GM10248 (cell line): ENCODE measurements around the gene ADH4.

Experiments used
- CTCF ChIA-PET: fragments of 300-600 bp; sonication (Branson Sonifier 250); formaldehyde crosslinking; extraction: SDS; loops from one replicate; lab custom pipeline; 2021; ENCODE audit warnings: antibody characterized with exemption; lab: Yijun Ruan, JAX
- POLR2A ChIA-PET: fragments of 350-650 bp; sonication (Branson Sonifier 250); formaldehyde crosslinking; extraction: SDS; loops from one replicate; lab custom pipeline; 2020; ENCODE audit warnings: antibody characterized with exemption; lab: Yijun Ruan, JAX
- DNase-seq: peaks from one replicate; pipeline ENCODE4 v3.0.0; 2012; ENCODE audit errors: extremely low spot score
- TF ChIP-seq, protein P1 (sequence below): IDR thresholded peaks from 2 replicates; pipeline ENCODE4 v1.5.1; 2012; ENCODE audit warnings: mild to moderate bottlenecking, low read depth; ENCODE audit errors: extremely low read depth, missing control alignments, control extremely low read depth

The ADH4 gene

GRCh38 chr4:99179178-99179577, 35.1 kb upstream of the ADH4 start:
- no peak for DNase-seq
- TF ChIP-seq, protein P1, sequence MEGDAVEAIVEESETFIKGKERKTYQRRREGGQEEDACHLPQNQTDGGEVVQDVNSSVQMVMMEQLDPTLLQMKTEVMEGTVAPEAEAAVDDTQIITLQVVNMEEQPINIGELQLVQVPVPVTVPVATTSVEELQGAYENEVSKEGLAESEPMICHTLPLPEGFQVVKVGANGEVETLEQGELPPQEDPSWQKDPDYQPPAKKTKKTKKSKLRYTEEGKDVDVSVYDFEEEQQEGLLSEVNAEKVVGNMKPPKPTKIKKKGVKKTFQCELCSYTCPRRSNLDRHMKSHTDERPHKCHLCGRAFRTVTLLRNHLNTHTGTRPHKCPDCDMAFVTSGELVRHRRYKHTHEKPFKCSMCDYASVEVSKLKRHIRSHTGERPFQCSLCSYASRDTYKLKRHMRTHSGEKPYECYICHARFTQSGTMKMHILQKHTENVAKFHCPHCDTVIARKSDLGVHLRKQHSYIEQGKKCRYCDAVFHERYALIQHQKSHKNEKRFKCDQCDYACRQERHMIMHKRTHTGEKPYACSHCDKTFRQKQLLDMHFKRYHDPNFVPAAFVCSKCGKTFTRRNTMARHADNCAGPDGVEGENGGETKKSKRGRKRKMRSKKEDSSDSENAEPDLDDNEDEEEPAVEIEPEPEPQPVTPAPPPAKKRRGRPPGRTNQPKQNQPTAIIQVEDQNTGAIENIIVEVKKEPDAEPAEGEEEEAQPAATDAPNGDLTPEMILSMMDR: no peak
- CTCF ChIA-PET: interaction anchor here (1.4 kb wide), 1 partner anchor 23 kb away, joined by 5 read pairs; no protein-coding TSS in a partner anchor
- POLR2A ChIA-PET: no interaction called here

DNA sequence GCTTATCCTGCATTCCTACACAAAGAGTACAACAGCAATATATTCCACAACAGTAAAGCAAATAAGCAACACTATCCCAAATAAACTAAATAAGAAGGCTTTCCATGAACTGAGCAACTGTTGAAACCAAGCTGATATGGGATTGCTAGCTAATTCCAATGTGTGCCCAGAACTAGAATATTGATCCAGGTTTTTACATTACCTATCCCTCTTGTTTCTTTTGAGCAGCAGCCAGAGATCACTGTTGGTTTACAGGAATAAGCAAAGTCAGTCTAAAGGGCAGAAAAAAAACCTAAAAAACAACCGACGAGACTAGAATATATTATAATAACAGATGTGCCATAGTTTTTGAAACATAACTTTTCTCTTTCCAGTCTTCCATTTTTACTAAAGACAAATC, 22.4 kb upstream of the ADH4 start:
- ChIA-PET CTCF (interaction anchor here (0.9 kb wide), 1 partner anchor 21 kb away, joined by 3 read pairs; no protein-coding TSS in a partner anchor), POLR2A (no interaction called here)
- DNase-seq: no peak
- TF ChIP-seq, protein P1: no peak

GRCh38 chr4:99165978-99166377, 21.9 kb upstream of the ADH4 start:
- TF ChIP-seq, protein P1: no peak
- DNase-seq: no peak
- POLR2A ChIA-PET: no interaction called here
- CTCF ChIA-PET: no interaction called here

GRCh38 chr4:99161373-99162099, 17.4 kb upstream of the ADH4 start:
- ChIA-PET POLR2A (no interaction called here), CTCF (no interaction called here)
- TF ChIP-seq, protein P1: no peak
- no peak for DNase-seq

GRCh38 chr4:99159699-99160098, 15.6 kb upstream of the ADH4 start:
- DNase-seq: no peak
- TF ChIP-seq, protein P1: no peak
- ChIA-PET POLR2A (no interaction called here), CTCF (no interaction called here)

DNA sequence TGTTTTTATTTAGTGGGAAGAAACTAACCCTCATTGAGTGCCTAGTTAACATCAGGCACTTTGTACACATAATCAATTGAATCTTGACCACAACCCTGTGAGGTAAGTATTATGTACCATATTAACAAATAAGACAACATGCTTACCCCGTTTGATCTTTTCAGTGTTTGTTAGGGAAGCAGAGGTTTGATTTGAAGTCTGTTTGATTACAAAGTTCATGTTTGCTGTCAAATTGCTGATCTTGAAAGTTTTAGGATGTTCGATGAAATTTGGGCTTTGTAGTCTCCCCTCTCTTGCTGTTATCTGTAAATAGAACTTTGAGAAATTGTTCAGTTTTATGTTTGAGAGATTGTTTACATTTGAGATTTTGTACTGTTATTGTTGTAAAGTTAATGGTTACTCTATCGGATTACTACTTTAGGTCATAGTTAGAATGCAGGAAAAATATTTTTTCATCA, 13.4 kb upstream of the ADH4 start:
- TF ChIP-seq, protein P1: no peak
- no peak for DNase-seq
- CTCF ChIA-PET: no interaction called here
- POLR2A ChIA-PET: no interaction called here
